ENCODE measurements around the gene CLEC5A.

CLEC5A gene

GRCh38 chr7:141944811-141945210 is 2.0 kb downstream of the CLEC5A start:
- Histone ChIP-seq H4K91ac (ENCODE audit: low read length) (no peak overlapping the region), H3K27me3 (ENCODE audit: control insufficient read depth in 1 of 2, insufficient read depth in 1 of 2, low read length in 2 of 2) (no peaks in the 10 kb centered on the region), H3K4ac (ENCODE audit: low read depth in 1 of 2, low read length in 2 of 2) (no peak overlapping the region), H3K79me1 (replicated peaks; ENCODE audit: low read length, poor library complexity, severe bottlenecking) (no peaks in the 10 kb centered on the region), H3K4me2 (ENCODE audit: low read length, poor library complexity, severe bottlenecking) (no peak overlapping the region), H2BK12ac (ENCODE audit: low read length in 2 of 2) (no peak overlapping the region), H3K4me3 (ENCODE audit: insufficient read depth in 1 of 2, low read depth in 1 of 2, low read length in 2 of 2) (no peak overlapping the region), H2BK120ac (ENCODE audit: low read depth, low read length) (no peak overlapping the region), H3K9ac (ENCODE audit: low read length) (no peak overlapping the region), H2BK5ac (ENCODE audit: low read depth, low read length, poor library complexity, severe bottlenecking) (no peak overlapping the region), H3K36me3 (ENCODE audit: control insufficient read depth in 1 of 2, insufficient read depth in 2 of 2, low read depth in 1 of 2, low read length in 2 of 2) (no peaks in the 10 kb centered on the region), H3K23ac (ENCODE audit: low read length in 2 of 2) (no peak overlapping the region), H2BK15ac (ENCODE audit: low read depth, poor library complexity, severe bottlenecking) (no peak overlapping the region), H3K27ac (ENCODE audit: low read length, poor library complexity, severe bottlenecking) (no peak overlapping the region), H3K14ac (ENCODE audit: low read length in 2 of 2) (no peak overlapping the region), H3K4me1 (ENCODE audit: control insufficient read depth, insufficient read depth, low read depth, low read length) (no peaks in the 10 kb centered on the region), H3K18ac (ENCODE audit: low read depth in 1 of 2, low read length in 2 of 2) (no peak overlapping the region), H4K8ac (ENCODE audit: low read length) (no peak overlapping the region), H2AFZ (ENCODE audit: low read depth, low read length) (no peak overlapping the region), H3K9me3 (ENCODE audit: control insufficient read depth, low read length) (peaks cover 21% of the 10 kb centered on the region), H2AK5ac (ENCODE audit: low read length, severe bottlenecking) (no peak overlapping the region)
- 100% methylated on average over 2 of the region's 3 CpGs for WGBS
- no peak for DNase-seq

GRCh38 chr7:141943846-141944245 is 2.9 kb downstream of the CLEC5A start:
- H2BK120ac ChIP-seq (ENCODE audit: low read depth, low read length): no peak overlapping the region
- H3K9me3 ChIP-seq (ENCODE audit: control insufficient read depth, low read length): peaks cover 21% of the 10 kb centered on the region
- no peak overlapping the region for H3K18ac ChIP-seq (ENCODE audit: low read depth in 1 of 2, low read length in 2 of 2)
- no peak overlapping the region for H3K14ac ChIP-seq (ENCODE audit: low read length in 2 of 2)
- no peak overlapping the region for H4K8ac ChIP-seq (ENCODE audit: low read length)
- no peak overlapping the region for H2BK12ac ChIP-seq (ENCODE audit: low read length in 2 of 2)
- H2BK15ac ChIP-seq (ENCODE audit: low read depth, poor library complexity, severe bottlenecking): no peak overlapping the region
- H3K9ac ChIP-seq (ENCODE audit: low read length): no peak overlapping the region
- 18% methylated on average over 1 of the region's 1 CpG for WGBS
- H3K79me1 ChIP-seq (replicated peaks; ENCODE audit: low read length, poor library complexity, severe bottlenecking): no peaks in the 10 kb centered on the region
- no peak overlapping the region for H4K91ac ChIP-seq (ENCODE audit: low read length)
- no peaks in the 10 kb centered on the region for H3K27me3 ChIP-seq (ENCODE audit: control insufficient read depth in 1 of 2, insufficient read depth in 1 of 2, low read length in 2 of 2)
- no peaks in the 10 kb centered on the region for H3K4me1 ChIP-seq (ENCODE audit: control insufficient read depth, insufficient read depth, low read depth, low read length)
- DNase-seq: no peak
- no peak overlapping the region for H2AFZ ChIP-seq (ENCODE audit: low read depth, low read length)
- no peaks in the 10 kb centered on the region for H3K36me3 ChIP-seq (ENCODE audit: control insufficient read depth in 1 of 2, insufficient read depth in 2 of 2, low read depth in 1 of 2, low read length in 2 of 2)
- H3K4me3 ChIP-seq (ENCODE audit: insufficient read depth in 1 of 2, low read depth in 1 of 2, low read length in 2 of 2): no peak overlapping the region
- H3K27ac ChIP-seq (ENCODE audit: low read length, poor library complexity, severe bottlenecking): no peak overlapping the region
- H2AK5ac ChIP-seq (ENCODE audit: low read length, severe bottlenecking): no peak overlapping the region
- H3K23ac ChIP-seq (ENCODE audit: low read length in 2 of 2): no peak overlapping the region
- H3K4me2 ChIP-seq (ENCODE audit: low read length, poor library complexity, severe bottlenecking): no peak overlapping the region
- no peak overlapping the region for H2BK5ac ChIP-seq (ENCODE audit: low read depth, low read length, poor library complexity, severe bottlenecking)
- H3K4ac ChIP-seq (ENCODE audit: low read depth in 1 of 2, low read length in 2 of 2): no peak overlapping the region

GRCh38 chr7:141941075-141941474 is 5.7 kb downstream of the CLEC5A start:
- H3K27ac ChIP-seq (ENCODE audit: low read length, poor library complexity, severe bottlenecking): no peak overlapping the region
- no peak overlapping the region for H3K23ac ChIP-seq (ENCODE audit: low read length in 2 of 2)
- H2BK12ac ChIP-seq (ENCODE audit: low read length in 2 of 2): no peak overlapping the region
- H2BK120ac ChIP-seq (ENCODE audit: low read depth, low read length): no peak overlapping the region
- H4K91ac ChIP-seq (ENCODE audit: low read length): no peak overlapping the region
- H2AK5ac ChIP-seq (ENCODE audit: low read length, severe bottlenecking): no peak overlapping the region
- H3K4ac ChIP-seq (ENCODE audit: low read depth in 1 of 2, low read length in 2 of 2): no peak overlapping the region
- no peak overlapping the region for H3K9ac ChIP-seq (ENCODE audit: low read length)
- H3K4me3 ChIP-seq (ENCODE audit: insufficient read depth in 1 of 2, low read depth in 1 of 2, low read length in 2 of 2): no peak overlapping the region
- DNase-seq: no peak
- H3K14ac ChIP-seq (ENCODE audit: low read length in 2 of 2): no peak overlapping the region
- no peak overlapping the region for H2BK5ac ChIP-seq (ENCODE audit: low read depth, low read length, poor library complexity, severe bottlenecking)
- WGBS: 76% methylated on average over 2 of the region's 3 CpGs
- H3K18ac ChIP-seq (ENCODE audit: low read depth in 1 of 2, low read length in 2 of 2): no peak overlapping the region
- H4K8ac ChIP-seq (ENCODE audit: low read length): no peak overlapping the region
- H2BK15ac ChIP-seq (ENCODE audit: low read depth, poor library complexity, severe bottlenecking): no peak overlapping the region
- no peaks in the 10 kb centered on the region for H3K27me3 ChIP-seq (ENCODE audit: control insufficient read depth in 1 of 2, insufficient read depth in 1 of 2, low read length in 2 of 2)
- no peaks in the 10 kb centered on the region for H3K4me1 ChIP-seq (ENCODE audit: control insufficient read depth, insufficient read depth, low read depth, low read length)
- peaks cover 22% of the 10 kb centered on the region for H3K9me3 ChIP-seq (ENCODE audit: control insufficient read depth, low read length)
- no peaks in the 10 kb centered on the region for H3K36me3 ChIP-seq (ENCODE audit: control insufficient read depth in 1 of 2, insufficient read depth in 2 of 2, low read depth in 1 of 2, low read length in 2 of 2)
- no peak overlapping the region for H2AFZ ChIP-seq (ENCODE audit: low read depth, low read length)
- no peak overlapping the region for H3K4me2 ChIP-seq (ENCODE audit: low read length, poor library complexity, severe bottlenecking)
- no peaks in the 10 kb centered on the region for H3K79me1 ChIP-seq (replicated peaks; ENCODE audit: low read length, poor library complexity, severe bottlenecking)

GRCh38 chr7:141930211-141930610 is 16.6 kb downstream of the CLEC5A start:
- Histone ChIP-seq H3K23ac (ENCODE audit: low read length in 2 of 2) (no peak overlapping the region), H3K4me1 (ENCODE audit: control insufficient read depth, insufficient read depth, low read depth, low read length) (no peaks in the 10 kb centered on the region), H4K8ac (ENCODE audit: low read length) (no peak overlapping the region), H3K9ac (ENCODE audit: low read length) (no peak overlapping the region), H2BK5ac (ENCODE audit: low read depth, low read length, poor library complexity, severe bottlenecking) (no peak overlapping the region), H3K14ac (ENCODE audit: low read length in 2 of 2) (no peak overlapping the region), H2AK5ac (ENCODE audit: low read length, severe bottlenecking) (no peak overlapping the region), H3K18ac (ENCODE audit: low read depth in 1 of 2, low read length in 2 of 2) (no peak overlapping the region), H2AFZ (ENCODE audit: low read depth, low read length) (no peak overlapping the region), H4K91ac (ENCODE audit: low read length) (no peak overlapping the region), H3K4me3 (ENCODE audit: insufficient read depth in 1 of 2, low read depth in 1 of 2, low read length in 2 of 2) (no peak overlapping the region), H2BK15ac (ENCODE audit: low read depth, poor library complexity, severe bottlenecking) (no peak overlapping the region), H2BK12ac (ENCODE audit: low read length in 2 of 2) (no peak overlapping the region), H3K27me3 (ENCODE audit: control insufficient read depth in 1 of 2, insufficient read depth in 1 of 2, low read length in 2 of 2) (no peaks in the 10 kb centered on the region), H2BK120ac (ENCODE audit: low read depth, low read length) (no peak overlapping the region), H3K79me1 (replicated peaks; ENCODE audit: low read length, poor library complexity, severe bottlenecking) (no peaks in the 10 kb centered on the region), H3K9me3 (ENCODE audit: control insufficient read depth, low read length) (peaks cover 19% of the 10 kb centered on the region), H3K27ac (ENCODE audit: low read length, poor library complexity, severe bottlenecking) (no peak overlapping the region), H3K36me3 (ENCODE audit: control insufficient read depth in 1 of 2, insufficient read depth in 2 of 2, low read depth in 1 of 2, low read length in 2 of 2) (no peaks in the 10 kb centered on the region), H3K4ac (ENCODE audit: low read depth in 1 of 2, low read length in 2 of 2) (no peak overlapping the region), H3K4me2 (ENCODE audit: low read length, poor library complexity, severe bottlenecking) (no peak overlapping the region)
- 91% methylated on average over 5 of the region's 5 CpGs for WGBS
- no peak for DNase-seq

Measured in mesenchymal stem cell (in vitro differentiated cells and primary cell).